GM03348 (cell line): ENCODE measurements around the gene IL1RAPL1.
"Not testable (repeated sequence)": the region's sequence is repeated elsewhere in the genome, so short reads cannot be mapped to it uniquely, and the experiment has no call there.

Source experiments
- DNase-seq: peaks from one replicate; pipeline ENCODE4 v3.0.0; 2012; ENCODE audit warnings: low spot score

IL1RAPL1 gene

GRCh38 chrX:28787206-28787605 is 200.0 kb downstream of the IL1RAPL1 start:
- DNase-seq, result peak; percentile 0

- not testable (repeated sequence) for DNase-seq
Measured at GRCh38 chrX:28800671-28801070, 213.4 kb downstream of the IL1RAPL1 start.

GRCh38 chrX:28802625-28803024 is 215.4 kb downstream of the IL1RAPL1 start:
- DNase-seq, result no peak

GRCh38 chrX:28835991-28836390 is 248.7 kb downstream of the IL1RAPL1 start:
- no peak for DNase-seq

- no peak for DNase-seq
Measured at GRCh38 chrX:28843817-28844216, 256.6 kb downstream of the IL1RAPL1 start.

- no peak for DNase-seq
Measured at GRCh38 chrX:28847423-28847822, 260.2 kb downstream of the IL1RAPL1 start.

- DNase-seq, result no peak
Measured at GRCh38 chrX:28848707-28849106, 261.5 kb downstream of the IL1RAPL1 start.

- DNase-seq, result no peak
Measured at GRCh38 chrX:28850955-28851354, 263.7 kb downstream of the IL1RAPL1 start.

GRCh38 chrX:28851871-28852270 is 264.6 kb downstream of the IL1RAPL1 start:
- DNase-seq, result no peak

- DNase-seq, result no peak
Measured at GRCh38 chrX:28854637-28855036, 267.4 kb downstream of the IL1RAPL1 start.

GRCh38 chrX:28876408-28876807 is 289.2 kb downstream of the IL1RAPL1 start:
- DNase-seq, result no peak

GRCh38 chrX:28876901-28877300 is 289.7 kb downstream of the IL1RAPL1 start:
- no peak for DNase-seq

- no peak for DNase-seq
Measured at GRCh38 chrX:28880136-28880535, 292.9 kb downstream of the IL1RAPL1 start.

- no peak for DNase-seq
Measured at GRCh38 chrX:28884823-28885222, 297.6 kb downstream of the IL1RAPL1 start.

GRCh38 chrX:28888416-28888815 is 301.2 kb downstream of the IL1RAPL1 start:
- no peak for DNase-seq

GRCh38 chrX:28889591-28890090 is 302.4 kb downstream of the IL1RAPL1 start:
- no peak for DNase-seq

GRCh38 chrX:28901637-28902036 is 314.4 kb downstream of the IL1RAPL1 start:
- DNase-seq, result no peak

- no peak for DNase-seq
Measured at GRCh38 chrX:28910487-28910886, 323.2 kb downstream of the IL1RAPL1 start.

GRCh38 chrX:28920153-28920943 is 333.1 kb downstream of the IL1RAPL1 start:
- DNase-seq, result no peak

- DNase-seq, result no peak
Measured at GRCh38 chrX:28922106-28922505, 334.9 kb downstream of the IL1RAPL1 start.

- no peak for DNase-seq
Measured at GRCh38 chrX:28946846-28947245, 359.6 kb downstream of the IL1RAPL1 start.

GRCh38 chrX:28960063-28960462 is 372.8 kb downstream of the IL1RAPL1 start:
- no peak for DNase-seq

GRCh38 chrX:28966331-28966730 is 379.1 kb downstream of the IL1RAPL1 start:
- no peak for DNase-seq

GRCh38 chrX:28969126-28969525 is 381.9 kb downstream of the IL1RAPL1 start:
- no peak for DNase-seq
